Neuronal stem cell (in vitro differentiated cells): ENCODE data around the gene ATP9B.
A peak's percentile ranks its signal among the peaks of the same experiment; 100 is the strongest.

Experiments used
- DNase-seq: peaks from one replicate; pipeline ENCODE4 v3.0.0-alpha.2; 2013; ENCODE audit warnings: low spot score
- H2AFZ ChIP-seq: one replicate; pipeline ENCODE4 v1.6.1; 2013; ENCODE audit warnings: mild to moderate bottlenecking, low read length, inconsistent platforms
- H2AK5ac ChIP-seq: 2 replicates; pipeline ENCODE4 v1.6.1; 2013; ENCODE audit warnings: low read depth, mild to moderate bottlenecking, inconsistent platforms, low read length, moderate library complexity, mixed read lengths
- H2BK120ac ChIP-seq: 2 replicates; pipeline ENCODE4 v1.6.1; 2013; ENCODE audit warnings: low read depth, mild to moderate bottlenecking, inconsistent platforms, low read length, moderate library complexity, mixed read lengths
- H2BK12ac ChIP-seq: one replicate; pipeline ENCODE4 v1.6.1; 2013; ENCODE audit warnings: low read length, inconsistent platforms
- H2BK15ac ChIP-seq: 2 replicates; pipeline ENCODE4 v1.6.1; 2013; ENCODE audit warnings: mild to moderate bottlenecking, low read length, inconsistent platforms, mixed read lengths
- H2BK5ac ChIP-seq: one replicate; pipeline ENCODE4 v1.6.1; 2013; ENCODE audit warnings: inconsistent platforms, mild to moderate bottlenecking, low read length, moderate library complexity
- H3K14ac ChIP-seq: one replicate; pipeline ENCODE4 v1.6.1; 2013; ENCODE audit warnings: low read length, inconsistent platforms
- H3K18ac ChIP-seq: 2 replicates; pipeline ENCODE4 v1.6.1; 2013; ENCODE audit warnings: low read length, inconsistent platforms
- H3K23ac ChIP-seq: 2 replicates; pipeline ENCODE4 v1.6.1; 2013; ENCODE audit warnings: low read depth, mild to moderate bottlenecking, mixed read lengths, low read length, inconsistent platforms; ENCODE audit not compliant: poor library complexity
- H3K27ac ChIP-seq: replicated peaks from 3 replicates; pipeline ENCODE4 v1.5.1; 2013; ENCODE audit warnings: low read length, inconsistent platforms
- H3K27me3 ChIP-seq, 3 experiments: 2 replicates each; pipeline ENCODE4 v1.6.1; 2013; ENCODE audit warnings: low read length in 3 of 3, mild to moderate bottlenecking in 2 of 3, inconsistent platforms in 1 of 3, low read depth in 1 of 3, mixed read lengths in 1 of 3, moderate library complexity in 1 of 3; ENCODE audit not compliant: control insufficient read depth in 3 of 3, insufficient read depth in 3 of 3
- H3K36me3 ChIP-seq, 2 donors: replicated peaks in 1 of 2; 2 replicates each; pipeline ENCODE4 v1.6.1; 2013; ENCODE audit warnings: low read length in 2 of 2; ENCODE audit not compliant: control insufficient read depth in 2 of 2, insufficient read depth in 2 of 2
- H3K4ac ChIP-seq: 2 replicates; pipeline ENCODE4 v1.6.1; 2013; ENCODE audit warnings: inconsistent platforms, mild to moderate bottlenecking, low read length, moderate library complexity
- H3K4me1 ChIP-seq, 2 donors: 1 replicate in 1 of 2; 2 replicates in 1 of 2; pipeline ENCODE4 v1.6.1; 2013; ENCODE audit warnings: low read length in 2 of 2, low read depth in 1 of 2; ENCODE audit not compliant: control insufficient read depth in 2 of 2, insufficient read depth in 1 of 2
- H3K4me2 ChIP-seq: one replicate; pipeline ENCODE4 v1.6.1; 2013; ENCODE audit warnings: mild to moderate bottlenecking, low read length, inconsistent platforms; ENCODE audit not compliant: insufficient read depth, poor library complexity, severe bottlenecking
- H3K4me3 ChIP-seq, 2 donors: 2 replicates each; pipeline ENCODE4 v1.5.1; 2013; ENCODE audit warnings: low read length in 2 of 2, mild to moderate bottlenecking in 2 of 2, inconsistent platforms in 1 of 2, moderate library complexity in 1 of 2
- H3K79me1 ChIP-seq: one replicate; pipeline ENCODE4 v1.6.1; 2013; ENCODE audit warnings: low read depth, mild to moderate bottlenecking, inconsistent platforms, low read length, moderate library complexity
- H3K9ac ChIP-seq: one replicate; pipeline ENCODE4 v1.6.1; 2013; ENCODE audit warnings: mild to moderate bottlenecking, low read depth, low read length, inconsistent platforms; ENCODE audit not compliant: poor library complexity
- H3K9me3 ChIP-seq, 2 donors: replicated peaks in 1 of 2; 2 replicates each; pipeline versions ENCODE3 to v1.6.1; 2013; ENCODE audit warnings: low read length in 2 of 2, mild to moderate bottlenecking in 2 of 2, inconsistent platforms in 1 of 2, low read depth in 1 of 2, mixed read lengths in 1 of 2, moderate library complexity in 1 of 2; ENCODE audit not compliant: control insufficient read depth in 2 of 2, insufficient read depth in 1 of 2
- H4K8ac ChIP-seq: one replicate; pipeline ENCODE4 v1.6.1; 2013; ENCODE audit warnings: low read depth, mild to moderate bottlenecking, inconsistent platforms, low read length, moderate library complexity
- H4K91ac ChIP-seq: one replicate; pipeline ENCODE4 v1.6.1; 2013; ENCODE audit warnings: low read length, low read depth, mild to moderate bottlenecking, inconsistent platforms; ENCODE audit not compliant: poor library complexity
- WGBS, 2 donors: extraction: QIAGEN DNeasy Blood & Tissue Kit; methylation state at CpG; one replicate each; pipeline ENCODE4 v1.1.7; 2013; ENCODE audit warnings: missing lambda C conversion rate in 2 of 2, mixed read lengths in 1 of 2; ENCODE audit not compliant: insufficient read length in 2 of 2, insufficient replicate concordance in 1 of 2; ENCODE audit errors: extremely low coverage in 2 of 2; 5-methylcytosine and 5-hydroxymethylcytosine counted together

Gene ATP9B

GRCh38 chr18:79397830-79398761, 328.9 kb downstream of the ATP9B start:
- H2BK12ac ChIP-seq: peak overlapping the region; percentile 58
- H2BK120ac ChIP-seq: no peak overlapping the region
- no peaks in the 10 kb centered on the region for H3K79me1 ChIP-seq
- no peaks in the 10 kb centered on the region for H3K9me3 ChIP-seq
- H3K14ac ChIP-seq: no peak overlapping the region
- H3K36me3 ChIP-seq: no peaks in the 10 kb centered on the region
- no peak overlapping the region for H3K4me3 ChIP-seq
- H2BK5ac ChIP-seq: no peak overlapping the region
- H2AFZ ChIP-seq: no peak overlapping the region
- peak overlapping the region; percentile 76 for H2AK5ac ChIP-seq
- H3K4ac ChIP-seq: no peak overlapping the region
- no peak overlapping the region for H4K8ac ChIP-seq
- H3K4me2 ChIP-seq: no peak overlapping the region
- peak overlapping the region; percentile 89 for H2BK15ac ChIP-seq
- peak overlapping the region; percentile 80 for H3K18ac ChIP-seq
- H4K91ac ChIP-seq: no peak overlapping the region
- no peak overlapping the region for H3K27ac ChIP-seq
- H3K23ac ChIP-seq: peak overlapping the region; percentile 48
- no peak overlapping the region for H3K9ac ChIP-seq
- H3K27me3 ChIP-seq: peaks cover 44 to 78% (median 54%) of the 10 kb centered on the region in 3 experiments
- DNase-seq: no peak
- H3K4me1 ChIP-seq: peaks cover 7 to 9% of the 10 kb centered on the region in 2 donors
- WGBS, 2 donors: no CpG with 5 or more reads among the region's 38 CpGs

DNA sequence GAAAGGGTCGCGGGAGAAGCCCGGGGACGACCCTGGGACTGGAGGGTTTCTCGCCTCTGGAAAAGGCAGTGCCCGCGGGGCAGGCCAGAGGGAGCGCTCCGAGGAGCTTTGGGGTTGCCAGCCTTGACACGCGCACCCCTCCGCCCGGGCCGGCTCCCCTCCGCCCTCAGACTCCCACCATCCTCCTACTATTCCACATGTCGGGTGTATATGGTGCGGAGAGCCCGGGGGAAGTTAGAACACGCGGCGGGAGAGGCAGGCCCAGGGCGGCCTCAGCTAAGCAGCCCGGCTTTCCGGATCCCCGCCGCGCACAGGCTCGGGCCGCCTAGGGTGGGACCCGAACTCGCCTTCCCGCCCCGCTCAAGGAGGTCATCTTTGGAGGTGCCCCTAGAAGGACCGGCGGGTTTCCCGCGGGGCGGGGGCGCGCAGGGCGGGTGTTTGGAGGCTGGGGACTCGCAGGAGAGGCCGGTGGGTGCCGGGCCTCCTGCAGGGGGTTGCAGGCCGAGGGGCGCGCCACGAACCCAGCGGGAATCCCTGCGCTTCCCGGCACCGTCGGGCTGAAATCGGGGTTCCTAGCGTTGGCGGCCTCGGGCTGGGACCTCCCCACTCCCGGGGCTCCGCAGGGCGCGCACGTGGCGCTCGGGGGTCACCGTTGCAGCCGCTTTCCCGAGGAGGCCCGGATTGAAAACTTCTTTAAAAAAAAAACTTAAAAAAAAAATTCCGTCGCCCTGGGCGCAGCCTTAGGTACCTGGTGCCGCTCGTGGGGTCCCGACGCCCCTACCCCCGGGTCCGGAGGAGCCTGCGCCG, 330.3 kb downstream of the ATP9B start:
- no peak overlapping the region for H2BK120ac ChIP-seq
- no peak overlapping the region for H2BK12ac ChIP-seq
- no peak overlapping the region for H3K4ac ChIP-seq
- peak overlapping the region; percentile 57 for H3K4me2 ChIP-seq
- no peak for DNase-seq
- H3K27me3 ChIP-seq: peaks cover 36 to 80% (median 41%) of the 10 kb centered on the region in 3 experiments
- no peak overlapping the region for H3K27ac ChIP-seq
- no peak overlapping the region for H3K14ac ChIP-seq
- H3K18ac ChIP-seq: peak overlapping the region; percentile 94
- H2BK15ac ChIP-seq: peak overlapping the region; percentile 97
- H3K9me3 ChIP-seq: no peaks in the 10 kb centered on the region
- no CpG with 5 or more reads among the region's 79 CpGs for WGBS, 2 donors
- H3K9ac ChIP-seq: no peak overlapping the region
- H4K8ac ChIP-seq: no peak overlapping the region
- peaks cover 7 to 13% of the 10 kb centered on the region in 2 donors for H3K4me1 ChIP-seq
- peak overlapping the region; percentile 86 for H2AFZ ChIP-seq
- H3K23ac ChIP-seq: peak overlapping the region; percentile 31
- H2AK5ac ChIP-seq: peak overlapping the region; percentile 81
- H4K91ac ChIP-seq: no peak overlapping the region
- H3K79me1 ChIP-seq: no peaks in the 10 kb centered on the region
- no peaks in the 10 kb centered on the region for H3K36me3 ChIP-seq
- H2BK5ac ChIP-seq: peak overlapping the region; percentile 24
- peak overlapping the region; percentile 31 to 71 for H3K4me3 ChIP-seq

GRCh38 chr18:79400091-79400590, 330.9 kb downstream of the ATP9B start:
- Histone ChIP-seq H3K4ac (no peak overlapping the region), H3K79me1 (no peaks in the 10 kb centered on the region), H2AFZ (peak overlapping the region; percentile 86), H3K18ac (peak overlapping the region; percentile 94), H4K91ac (no peak overlapping the region), H3K23ac (no peak overlapping the region), H2BK120ac (no peak overlapping the region), H3K9ac (peak overlapping the region; percentile 72), H3K14ac (no peak overlapping the region), H3K4me3 (peak overlapping the region; percentile 40 to 80), H3K4me1 (peaks cover 7 to 9% of the 10 kb centered on the region in 2 donors), H2BK12ac (no peak overlapping the region), H4K8ac (no peak overlapping the region), H3K27me3 (peaks cover 31 to 74% (median 35%) of the 10 kb centered on the region in 3 experiments), H2AK5ac (peak overlapping the region; percentile 28), H3K4me2 (peak overlapping the region; percentile 86), H3K27ac (no peak overlapping the region), H3K36me3 (no peaks in the 10 kb centered on the region), H2BK5ac (no peak overlapping the region), H3K9me3 (no peaks in the 10 kb centered on the region), H2BK15ac (no peak overlapping the region)
- no CpG with 5 or more reads among the region's 71 CpGs for WGBS, 2 donors
- DNase-seq: no peak
